ENCODE data around the gene PDLIM1.

The PDLIM1 gene

DNA sequence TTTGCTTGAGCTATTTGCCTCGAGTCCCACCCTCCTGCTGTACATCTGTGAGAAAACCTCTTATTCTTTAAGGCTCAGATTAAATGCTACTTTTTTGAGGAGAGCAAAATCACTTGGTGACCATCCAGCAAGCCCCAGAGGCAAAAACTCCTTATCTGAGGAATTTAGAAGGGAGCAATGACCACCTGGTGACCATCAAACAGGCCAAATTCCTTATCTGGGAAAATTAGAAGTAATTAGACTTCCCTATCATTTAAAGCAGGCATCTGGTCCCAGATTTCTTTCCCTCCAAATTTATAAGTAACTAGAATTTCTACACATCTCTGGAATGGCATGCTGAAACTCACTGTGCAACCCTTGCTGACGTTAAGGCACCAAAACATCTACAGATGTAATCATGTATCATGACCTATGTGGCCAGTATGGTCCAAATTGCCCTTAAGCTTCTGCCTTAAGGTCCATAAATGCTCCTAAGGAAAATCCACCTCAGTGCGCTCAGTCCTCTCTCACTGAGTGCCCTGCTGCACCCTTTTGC lies 40.9 kb upstream of the PDLIM1 start:
- Histone ChIP-seq H3K27ac (replicated peaks; ENCODE audit: low read length) (no peak overlapping the region), H2BK120ac (ENCODE audit: low read depth, low read length) (no peak overlapping the region), H2BK15ac (ENCODE audit: low read length) (no peak overlapping the region), H3K4me2 (ENCODE audit: insufficient read depth, low read length, poor library complexity, severe bottlenecking) (no peak overlapping the region), H3K4me1 (ENCODE audit: control insufficient read depth in 2 of 2, insufficient read depth in 1 of 2, low read depth in 1 of 2, low read length in 2 of 2) (peaks cover 0 to 9% of the 10 kb centered on the region in 2 donors), H3K4ac (ENCODE audit: low read length) (no peak overlapping the region), H3K18ac (ENCODE audit: low read length) (no peak overlapping the region), H4K8ac (ENCODE audit: low read depth, low read length) (no peak overlapping the region), H2BK5ac (ENCODE audit: low read length) (no peak overlapping the region), H3K9me3 (replicated peaks in 1 of 2; ENCODE audit: control insufficient read depth in 2 of 2, insufficient read depth in 1 of 2, low read depth in 1 of 2, low read length in 2 of 2) (no peaks in the 10 kb centered on the region), H3K23ac (ENCODE audit: low read depth, low read length, poor library complexity) (no peak overlapping the region), H3K79me1 (ENCODE audit: low read depth, low read length) (no peaks in the 10 kb centered on the region), H3K36me3 (replicated peaks in 1 of 2; ENCODE audit: control insufficient read depth in 2 of 2, insufficient read depth in 2 of 2, low read length in 2 of 2) (no peaks in the 10 kb centered on the region), H4K91ac (ENCODE audit: low read depth, low read length, poor library complexity) (no peak overlapping the region), H3K14ac (ENCODE audit: low read length) (no peak overlapping the region), H3K27me3 (ENCODE audit: control insufficient read depth in 3 of 3, insufficient read depth in 3 of 3, low read depth in 1 of 3, low read length in 3 of 3) (no peaks in the 10 kb centered on the region), H3K9ac (ENCODE audit: low read depth, low read length, poor library complexity) (no peak overlapping the region), H2AK5ac (ENCODE audit: low read depth, low read length) (no peak overlapping the region), H3K4me3 (ENCODE audit: low read length in 2 of 2) (no peak overlapping the region), H2AFZ (ENCODE audit: low read length) (no peak overlapping the region), H2BK12ac (ENCODE audit: low read length) (no peak overlapping the region)
- WGBS, 2 donors (ENCODE audit: extremely low coverage in 2 of 2, insufficient read length in 2 of 2, insufficient replicate concordance in 1 of 2): no CpG with 5 or more reads among the region's 3 CpGs
- DNase-seq (ENCODE audit: low spot score): no peak

GRCh38 chr10:95330966-95331453 lies 40.2 kb upstream of the PDLIM1 start:
- Histone ChIP-seq H2AK5ac (ENCODE audit: low read depth, low read length) (no peak overlapping the region), H3K9ac (ENCODE audit: low read depth, low read length, poor library complexity) (no peak overlapping the region), H4K91ac (ENCODE audit: low read depth, low read length, poor library complexity) (no peak overlapping the region), H2BK120ac (ENCODE audit: low read depth, low read length) (no peak overlapping the region), H2BK12ac (ENCODE audit: low read length) (no peak overlapping the region), H3K27ac (replicated peaks; ENCODE audit: low read length) (no peak overlapping the region), H4K8ac (ENCODE audit: low read depth, low read length) (no peak overlapping the region), H2BK5ac (ENCODE audit: low read length) (no peak overlapping the region), H3K18ac (ENCODE audit: low read length) (no peak overlapping the region), H3K4me1 (ENCODE audit: control insufficient read depth in 2 of 2, insufficient read depth in 1 of 2, low read depth in 1 of 2, low read length in 2 of 2) (peaks cover 0 to 7% of the 10 kb centered on the region in 2 donors), H3K9me3 (replicated peaks in 1 of 2; ENCODE audit: control insufficient read depth in 2 of 2, insufficient read depth in 1 of 2, low read depth in 1 of 2, low read length in 2 of 2) (no peaks in the 10 kb centered on the region), H2BK15ac (ENCODE audit: low read length) (no peak overlapping the region), H3K14ac (ENCODE audit: low read length) (no peak overlapping the region), H3K4ac (ENCODE audit: low read length) (no peak overlapping the region), H2AFZ (ENCODE audit: low read length) (no peak overlapping the region), H3K4me2 (ENCODE audit: insufficient read depth, low read length, poor library complexity, severe bottlenecking) (no peak overlapping the region), H3K4me3 (ENCODE audit: low read length in 2 of 2) (no peak overlapping the region), H3K23ac (ENCODE audit: low read depth, low read length, poor library complexity) (no peak overlapping the region), H3K79me1 (ENCODE audit: low read depth, low read length) (no peaks in the 10 kb centered on the region), H3K36me3 (replicated peaks in 1 of 2; ENCODE audit: control insufficient read depth in 2 of 2, insufficient read depth in 2 of 2, low read length in 2 of 2) (no peaks in the 10 kb centered on the region), H3K27me3 (ENCODE audit: control insufficient read depth in 3 of 3, insufficient read depth in 3 of 3, low read depth in 1 of 3, low read length in 3 of 3) (no peaks in the 10 kb centered on the region)
- DNase-seq (ENCODE audit: low spot score): no peak
- no CpG with 5 or more reads among the region's 1 CpG for WGBS, 2 donors (ENCODE audit: extremely low coverage in 2 of 2, insufficient read length in 2 of 2, insufficient replicate concordance in 1 of 2)

DNA sequence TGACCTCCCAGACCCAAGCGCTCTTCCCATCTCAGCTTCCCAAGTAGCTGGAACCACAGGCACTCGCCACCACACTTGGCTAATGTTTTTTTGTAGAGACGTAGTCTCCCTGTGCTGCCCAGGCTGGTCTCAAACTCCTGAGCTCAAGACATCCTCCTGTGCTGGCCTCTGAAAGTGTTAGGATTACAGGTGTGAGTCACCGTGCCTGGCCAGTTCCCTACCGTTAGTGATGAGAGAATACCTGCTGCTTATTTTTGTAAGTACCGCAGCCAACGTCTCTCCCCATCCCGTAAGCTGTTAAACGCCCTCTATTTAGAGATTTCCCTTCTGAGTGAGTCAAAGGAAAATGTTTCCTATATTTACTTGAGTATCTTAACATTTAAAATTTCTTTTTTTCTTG lies 38.5 kb upstream of the PDLIM1 start:
- Histone ChIP-seq H3K4ac (ENCODE audit: low read length) (no peak overlapping the region), H3K4me2 (ENCODE audit: insufficient read depth, low read length, poor library complexity, severe bottlenecking) (no peak overlapping the region), H3K4me3 (ENCODE audit: low read length in 2 of 2) (no peak overlapping the region), H3K79me1 (ENCODE audit: low read depth, low read length) (no peaks in the 10 kb centered on the region), H4K8ac (ENCODE audit: low read depth, low read length) (no peak overlapping the region), H3K27ac (replicated peaks; ENCODE audit: low read length) (no peak overlapping the region), H3K9me3 (replicated peaks in 1 of 2; ENCODE audit: control insufficient read depth in 2 of 2, insufficient read depth in 1 of 2, low read depth in 1 of 2, low read length in 2 of 2) (no peaks in the 10 kb centered on the region), H3K18ac (ENCODE audit: low read length) (no peak overlapping the region), H3K23ac (ENCODE audit: low read depth, low read length, poor library complexity) (no peak overlapping the region), H2AK5ac (ENCODE audit: low read depth, low read length) (no peak overlapping the region), H3K27me3 (ENCODE audit: control insufficient read depth in 3 of 3, insufficient read depth in 3 of 3, low read depth in 1 of 3, low read length in 3 of 3) (no peaks in the 10 kb centered on the region), H2AFZ (ENCODE audit: low read length) (no peak overlapping the region), H2BK120ac (ENCODE audit: low read depth, low read length) (no peak overlapping the region), H4K91ac (ENCODE audit: low read depth, low read length, poor library complexity) (no peak overlapping the region), H2BK12ac (ENCODE audit: low read length) (no peak overlapping the region), H3K4me1 (ENCODE audit: control insufficient read depth in 2 of 2, insufficient read depth in 1 of 2, low read depth in 1 of 2, low read length in 2 of 2) (peaks cover 0 to 4% of the 10 kb centered on the region in 2 donors), H3K14ac (ENCODE audit: low read length) (no peak overlapping the region), H2BK5ac (ENCODE audit: low read length) (no peak overlapping the region), H3K9ac (ENCODE audit: low read depth, low read length, poor library complexity) (no peak overlapping the region), H3K36me3 (replicated peaks in 1 of 2; ENCODE audit: control insufficient read depth in 2 of 2, insufficient read depth in 2 of 2, low read length in 2 of 2) (no peaks in the 10 kb centered on the region), H2BK15ac (ENCODE audit: low read length) (no peak overlapping the region)
- no peak for DNase-seq (ENCODE audit: low spot score)
- WGBS, 2 donors (ENCODE audit: extremely low coverage in 2 of 2, insufficient read length in 2 of 2, insufficient replicate concordance in 1 of 2): no CpG with 5 or more reads among the region's 9 CpGs

DNA sequence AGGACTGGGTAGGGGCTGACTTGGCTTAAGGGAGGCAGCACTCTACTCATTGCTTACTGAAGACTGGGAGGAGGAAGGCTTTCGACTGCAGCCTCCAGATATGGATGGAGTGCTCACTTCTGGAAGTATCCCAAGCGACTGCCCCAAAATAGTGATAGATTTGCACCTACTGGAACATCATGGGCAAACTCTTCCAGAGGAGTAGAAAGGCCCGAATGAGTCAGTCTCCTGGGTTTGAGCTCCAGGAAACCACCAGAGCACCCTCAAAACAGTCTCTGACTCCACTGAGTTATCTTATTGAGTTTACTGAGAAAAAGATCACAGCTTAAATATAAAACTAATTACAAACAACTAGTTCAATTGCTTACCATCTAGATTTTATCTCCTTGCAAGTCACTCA lies 37.2 kb upstream of the PDLIM1 start:
- H4K8ac ChIP-seq (ENCODE audit: low read depth, low read length): no peak overlapping the region
- WGBS, 2 donors (ENCODE audit: extremely low coverage in 2 of 2, insufficient read length in 2 of 2, insufficient replicate concordance in 1 of 2): no CpG with 5 or more reads among the region's 3 CpGs
- H2BK15ac ChIP-seq (ENCODE audit: low read length): no peak overlapping the region
- no peak overlapping the region for H3K4me3 ChIP-seq (ENCODE audit: low read length in 2 of 2)
- H2AFZ ChIP-seq (ENCODE audit: low read length): no peak overlapping the region
- no peak overlapping the region for H3K4ac ChIP-seq (ENCODE audit: low read length)
- no peaks in the 10 kb centered on the region for H3K9me3 ChIP-seq (replicated peaks in 1 of 2; ENCODE audit: control insufficient read depth in 2 of 2, insufficient read depth in 1 of 2, low read depth in 1 of 2, low read length in 2 of 2)
- no peaks in the 10 kb centered on the region for H3K79me1 ChIP-seq (ENCODE audit: low read depth, low read length)
- no peaks in the 10 kb centered on the region for H3K27me3 ChIP-seq (ENCODE audit: control insufficient read depth in 3 of 3, insufficient read depth in 3 of 3, low read depth in 1 of 3, low read length in 3 of 3)
- H3K36me3 ChIP-seq (replicated peaks in 1 of 2; ENCODE audit: control insufficient read depth in 2 of 2, insufficient read depth in 2 of 2, low read length in 2 of 2): no peaks in the 10 kb centered on the region
- no peak overlapping the region for H3K4me2 ChIP-seq (ENCODE audit: insufficient read depth, low read length, poor library complexity, severe bottlenecking)
- no peak overlapping the region for H2AK5ac ChIP-seq (ENCODE audit: low read depth, low read length)
- no peak overlapping the region for H4K91ac ChIP-seq (ENCODE audit: low read depth, low read length, poor library complexity)
- no peak overlapping the region for H2BK12ac ChIP-seq (ENCODE audit: low read length)
- no peak overlapping the region for H2BK5ac ChIP-seq (ENCODE audit: low read length)
- H3K23ac ChIP-seq (ENCODE audit: low read depth, low read length, poor library complexity): no peak overlapping the region
- no peak overlapping the region for H3K9ac ChIP-seq (ENCODE audit: low read depth, low read length, poor library complexity)
- H3K14ac ChIP-seq (ENCODE audit: low read length): no peak overlapping the region
- no peak overlapping the region for H3K27ac ChIP-seq (replicated peaks; ENCODE audit: low read length)
- no peak for DNase-seq (ENCODE audit: low spot score)
- no peak overlapping the region for H3K18ac ChIP-seq (ENCODE audit: low read length)
- H2BK120ac ChIP-seq (ENCODE audit: low read depth, low read length): no peak overlapping the region
- peaks cover 0 to 4% of the 10 kb centered on the region in 2 donors for H3K4me1 ChIP-seq (ENCODE audit: control insufficient read depth in 2 of 2, insufficient read depth in 1 of 2, low read depth in 1 of 2, low read length in 2 of 2)
